Endothelial cell (in vitro differentiated cells): ENCODE data around the gene FAM186B. TPM values are rescaled to one million over a fixed set of nuclear protein-coding genes. Genes with fewer than 3 reads are reported as not detected.

Source experiments
- DNase-seq: peaks from one replicate; pipeline ENCODE4 v3.0.0; 2021; ENCODE audit warnings: low spot score
- H3K27ac Mint-ChIP-seq: one replicate; pipeline ENCODE4 v1.8.0; 2021; ENCODE audit warnings: mixed read lengths, inconsistent platforms; ENCODE audit not compliant: unreplicated experiment
- H3K27me3 Mint-ChIP-seq: one replicate; pipeline ENCODE4 v1.8.0; 2021; ENCODE audit warnings: mild to moderate bottlenecking, moderate library complexity, mixed read lengths, inconsistent platforms; ENCODE audit not compliant: unreplicated experiment
- H3K36me3 Mint-ChIP-seq: one replicate; pipeline ENCODE4 v1.8.0; 2021; ENCODE audit warnings: mild to moderate bottlenecking, low read depth, mixed read lengths, inconsistent platforms; ENCODE audit not compliant: unreplicated experiment
- H3K4me1 Mint-ChIP-seq: one replicate; pipeline ENCODE4 v1.8.0; 2021; ENCODE audit warnings: mild to moderate bottlenecking, mixed read lengths, inconsistent platforms; ENCODE audit not compliant: unreplicated experiment
- H3K4me3 Mint-ChIP-seq: one replicate; pipeline ENCODE4 v1.8.0; 2021; ENCODE audit warnings: mild to moderate bottlenecking, mixed read lengths, inconsistent platforms; ENCODE audit not compliant: unreplicated experiment
- H3K9me3 Mint-ChIP-seq: one replicate; pipeline ENCODE4 v1.8.0; 2021; ENCODE audit warnings: mixed read lengths, inconsistent platforms; ENCODE audit not compliant: unreplicated experiment
- CTCF ChIP-seq: fragments of 200-600 bp; sonication (generic); IDR thresholded peaks from one replicate; pipeline ENCODE4 v1.5.0; 2021; ENCODE audit warnings: antibody characterized with exemption; ENCODE audit not compliant: unreplicated experiment
- total RNA-seq: library from RNA; stranded (reverse); fragmentation: NEBNext Ultra II Directional; extraction: Animal tissue kit (Norgen Biotek cat#: 25700); gene quantifications from one replicate; pipeline ENCODE4 v1.2.1, GENCODE V29; 2021; ENCODE audit not compliant: unreplicated experiment

FAM186B gene
- total RNA-seq, 1 donor from 2014 or later, result 1.9 TPM

GRCh38 chr12:49559011-49559675 lies 46.3 kb downstream of the FAM186B start:
- H3K27me3 Mint-ChIP-seq, result peaks cover 9% of the 10 kb centered on the region
- no peak for TF ChIP-seq CTCF
- no peak for DNase-seq
- peaks cover 2% of the 10 kb centered on the region for H3K4me1 Mint-ChIP-seq
- H3K4me3 Mint-ChIP-seq, result no peak overlapping the region
- H3K9me3 Mint-ChIP-seq, result no peaks in the 10 kb centered on the region
- peaks cover 28% of the 10 kb centered on the region for H3K36me3 Mint-ChIP-seq
- H3K27ac Mint-ChIP-seq, result no peak overlapping the region

GRCh38 chr12:49558526-49558925 lies 46.9 kb downstream of the FAM186B start:
- H3K27me3 Mint-ChIP-seq, result peaks cover 9% of the 10 kb centered on the region
- peaks cover 2% of the 10 kb centered on the region for H3K4me1 Mint-ChIP-seq
- no peak for DNase-seq
- no peak for TF ChIP-seq CTCF
- peaks cover 28% of the 10 kb centered on the region for H3K36me3 Mint-ChIP-seq
- no peaks in the 10 kb centered on the region for H3K9me3 Mint-ChIP-seq
- no peak overlapping the region for H3K27ac Mint-ChIP-seq
- H3K4me3 Mint-ChIP-seq, result no peak overlapping the region

GRCh38 chr12:49557917-49558215 lies 47.6 kb downstream of the FAM186B start:
- Mint-ChIP-seq H3K36me3 (peaks cover 28% of the 10 kb centered on the region), H3K27me3 (peaks cover 13% of the 10 kb centered on the region), H3K27ac (no peak overlapping the region), H3K4me3 (no peak overlapping the region), H3K9me3 (no peaks in the 10 kb centered on the region), H3K4me1 (peaks cover 2% of the 10 kb centered on the region)
- DNase-seq, result no peak
- no peak for TF ChIP-seq CTCF

- Mint-ChIP-seq H3K4me3 (no peak overlapping the region), H3K27me3 (peaks cover 13% of the 10 kb centered on the region), H3K9me3 (no peaks in the 10 kb centered on the region), H3K27ac (no peak overlapping the region), H3K4me1 (peaks cover 6% of the 10 kb centered on the region), H3K36me3 (peaks cover 23% of the 10 kb centered on the region)
- no peak for TF ChIP-seq CTCF
- no peak for DNase-seq
Observed at GRCh38 chr12:49557187-49557916, 48.1 kb downstream of the FAM186B start.

- peaks cover 6% of the 10 kb centered on the region for H3K4me1 Mint-ChIP-seq
- no peak for DNase-seq
- no peak overlapping the region for H3K27ac Mint-ChIP-seq
- H3K27me3 Mint-ChIP-seq, result peaks cover 13% of the 10 kb centered on the region
- no peaks in the 10 kb centered on the region for H3K9me3 Mint-ChIP-seq
- H3K36me3 Mint-ChIP-seq, result peaks cover 20% of the 10 kb centered on the region
- no peak overlapping the region for H3K4me3 Mint-ChIP-seq
- no peak for TF ChIP-seq CTCF
Observed at GRCh38 chr12:49556391-49557186, 48.9 kb downstream of the FAM186B start.
